ENCODE data around the gene CAST.

DNA sequence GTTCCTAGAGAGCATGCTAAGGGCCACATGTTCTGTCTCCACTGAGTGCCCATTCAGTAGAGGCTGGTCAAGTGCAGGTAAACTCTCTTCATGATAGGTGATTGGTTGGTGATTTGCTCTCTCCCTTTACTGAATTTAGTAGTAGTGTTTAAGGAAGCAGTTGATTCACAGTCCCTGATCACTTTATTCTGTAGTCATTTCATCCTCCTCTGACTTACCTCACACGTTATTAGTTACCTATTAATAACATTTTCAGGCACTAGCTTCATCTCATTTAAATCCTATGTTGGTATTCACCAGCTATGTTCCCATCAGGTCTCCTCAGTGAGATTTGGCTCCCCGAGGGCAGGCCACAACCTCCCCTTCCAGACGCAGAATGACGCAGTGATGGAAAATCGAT lies 93.7 kb downstream of the CAST start:
- TF ChIP-seq, protein P1, sequence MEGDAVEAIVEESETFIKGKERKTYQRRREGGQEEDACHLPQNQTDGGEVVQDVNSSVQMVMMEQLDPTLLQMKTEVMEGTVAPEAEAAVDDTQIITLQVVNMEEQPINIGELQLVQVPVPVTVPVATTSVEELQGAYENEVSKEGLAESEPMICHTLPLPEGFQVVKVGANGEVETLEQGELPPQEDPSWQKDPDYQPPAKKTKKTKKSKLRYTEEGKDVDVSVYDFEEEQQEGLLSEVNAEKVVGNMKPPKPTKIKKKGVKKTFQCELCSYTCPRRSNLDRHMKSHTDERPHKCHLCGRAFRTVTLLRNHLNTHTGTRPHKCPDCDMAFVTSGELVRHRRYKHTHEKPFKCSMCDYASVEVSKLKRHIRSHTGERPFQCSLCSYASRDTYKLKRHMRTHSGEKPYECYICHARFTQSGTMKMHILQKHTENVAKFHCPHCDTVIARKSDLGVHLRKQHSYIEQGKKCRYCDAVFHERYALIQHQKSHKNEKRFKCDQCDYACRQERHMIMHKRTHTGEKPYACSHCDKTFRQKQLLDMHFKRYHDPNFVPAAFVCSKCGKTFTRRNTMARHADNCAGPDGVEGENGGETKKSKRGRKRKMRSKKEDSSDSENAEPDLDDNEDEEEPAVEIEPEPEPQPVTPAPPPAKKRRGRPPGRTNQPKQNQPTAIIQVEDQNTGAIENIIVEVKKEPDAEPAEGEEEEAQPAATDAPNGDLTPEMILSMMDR (IDR thresholded peaks at IDR 0.05), result no peak
- TF ChIP-seq POLR2A (IDR thresholded peaks at IDR 0.05), result no peak

Measured in adrenal gland (tissue), 5 donors.